Activated CD4-positive, alpha-beta T cell treated with anti-CD3 and anti-CD28 coated beads, Interleukin-2, amount 50 U/mL, for 1 hour (primary cell): ENCODE measurements around the gene KMT2B.

ENCODE experiments used
- DNase-seq: peaks from one replicate; pipeline ENCODE4 v3.0.0-alpha.2; 2020

KMT2B gene

DNA sequence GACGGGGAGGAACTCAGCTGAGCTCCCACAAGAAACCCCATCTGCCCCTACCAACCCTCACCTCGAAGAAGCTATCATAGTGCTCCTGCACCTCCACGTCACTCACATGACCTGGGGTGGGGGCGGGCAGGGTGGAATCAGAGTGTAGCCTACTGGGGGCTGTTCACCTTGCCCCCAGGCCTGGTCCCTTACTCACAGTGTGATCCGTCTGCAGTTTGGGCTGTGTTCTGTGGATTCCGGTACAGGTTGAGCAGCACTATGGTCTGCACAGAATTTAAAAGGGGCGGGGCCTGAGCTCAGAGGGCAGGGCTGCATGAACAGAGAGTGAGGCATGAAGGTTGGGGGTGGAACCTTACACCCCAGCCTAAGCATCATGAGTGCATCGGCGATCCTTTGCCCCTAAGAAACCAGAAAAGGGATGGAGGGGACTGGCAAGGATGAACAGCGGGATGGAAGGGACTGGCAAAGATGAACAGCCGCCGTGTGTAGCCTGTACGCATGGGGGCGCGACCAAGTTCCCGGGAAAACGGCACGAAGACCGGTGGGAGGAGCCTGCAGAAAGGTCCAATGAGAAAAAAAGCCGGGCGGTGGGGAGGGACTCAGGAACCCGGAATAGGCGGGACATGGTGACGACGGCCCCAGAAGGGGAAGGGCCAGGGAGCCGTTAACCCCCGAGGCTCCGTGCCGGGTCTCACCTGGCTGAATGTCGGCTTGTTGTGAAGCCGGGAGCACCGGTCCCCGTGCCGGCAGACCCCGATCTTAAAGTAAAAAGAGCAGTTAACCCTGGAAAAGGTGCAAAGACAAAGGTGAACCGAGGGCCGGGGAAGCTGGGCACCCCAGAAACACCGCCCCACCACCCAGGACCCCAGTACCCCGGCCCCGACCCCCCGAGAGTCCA is 26.9 kb downstream of the KMT2B start:
- DNase-seq, result peak; percentile 90

DNA sequence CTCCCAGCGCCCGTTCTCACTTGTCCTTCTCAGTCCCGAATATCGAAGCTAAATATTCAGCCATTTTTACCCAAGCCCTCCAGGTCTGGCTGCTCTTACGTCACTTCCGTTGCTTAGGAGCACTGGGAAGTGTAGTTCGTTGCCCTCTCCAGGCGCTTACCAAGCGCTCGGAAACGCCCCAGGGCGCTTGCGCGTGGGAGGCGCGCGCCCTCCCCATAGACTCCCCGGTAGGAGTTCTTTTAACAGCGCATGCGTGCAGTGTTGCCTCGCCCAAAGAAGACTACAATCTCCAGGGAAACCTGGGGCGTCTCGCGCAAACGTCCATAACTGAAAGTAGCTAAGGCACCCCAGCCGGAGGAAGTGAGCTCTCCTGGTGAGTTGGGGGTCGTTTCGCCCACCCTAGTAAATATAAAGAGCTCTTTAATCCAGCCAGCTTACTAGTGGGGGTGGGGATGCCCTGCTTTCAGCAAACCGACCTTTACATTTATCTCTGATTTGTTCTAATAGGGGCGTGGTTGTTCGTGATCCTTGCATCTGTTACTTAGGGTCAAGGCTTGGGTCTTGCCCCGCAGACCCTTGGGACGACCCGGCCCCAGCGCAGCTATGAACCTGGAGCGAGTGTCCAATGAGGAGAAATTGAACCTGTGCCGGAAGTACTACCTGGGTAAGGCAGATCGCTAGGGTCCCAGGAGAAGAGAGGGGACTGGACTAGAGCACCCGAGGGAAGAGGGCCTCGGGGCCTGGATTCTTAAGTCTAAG is 27.7 kb downstream of the KMT2B start, which contains the start of the genes PSENEN and U2AF1L4:
TSS of gene PSENEN (plus strand) at position 324 of the 759 bp plus-strand sequence. CDS start at position 604, 280 bp downstream.
TSS of gene U2AF1L4 (minus strand) at position 91 of the 759 bp plus-strand sequence. CDS start at position 64, 27 bp downstream.
- DNase-seq, result peak; percentile 92

DNA sequence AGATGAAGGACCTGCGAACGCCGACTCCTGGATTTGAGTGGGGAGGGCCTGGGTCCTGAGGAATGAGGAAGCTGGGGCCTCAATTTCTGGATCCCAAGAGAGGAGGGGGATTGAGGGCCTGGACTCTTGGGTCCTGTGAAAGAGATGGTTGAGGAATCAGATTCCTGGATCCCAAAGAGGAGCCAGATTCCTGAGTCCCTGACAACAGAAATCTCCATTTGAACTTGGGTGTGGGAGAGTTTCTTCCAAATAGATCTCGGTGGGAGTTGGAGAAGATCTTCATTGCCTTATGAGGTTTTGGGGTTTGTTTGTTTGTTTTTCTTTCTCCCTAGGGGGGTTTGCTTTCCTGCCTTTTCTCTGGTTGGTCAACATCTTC is 28.3 kb downstream of the KMT2B start:
- DNase-seq, result no peak

DNA sequence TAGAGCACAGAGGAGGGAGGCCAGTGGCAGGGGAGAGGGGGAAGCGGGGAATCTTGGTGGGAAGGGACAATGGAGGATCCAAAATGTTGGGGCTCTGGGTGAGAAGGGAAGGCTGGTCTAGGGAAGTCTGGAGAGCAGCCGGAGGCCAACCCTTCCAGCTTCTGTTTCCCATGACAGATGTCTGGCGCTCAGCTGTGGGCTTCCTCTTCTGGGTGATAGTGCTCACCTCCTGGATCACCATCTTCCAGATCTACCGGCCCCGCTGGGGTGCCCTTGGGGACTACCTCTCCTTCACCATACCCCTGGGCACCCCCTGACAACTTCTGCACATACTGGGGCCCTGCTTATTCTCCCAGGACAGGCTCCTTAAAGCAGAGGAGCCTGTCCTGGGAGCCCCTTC is 28.7 kb downstream of the KMT2B start:
- no peak for DNase-seq

DNA sequence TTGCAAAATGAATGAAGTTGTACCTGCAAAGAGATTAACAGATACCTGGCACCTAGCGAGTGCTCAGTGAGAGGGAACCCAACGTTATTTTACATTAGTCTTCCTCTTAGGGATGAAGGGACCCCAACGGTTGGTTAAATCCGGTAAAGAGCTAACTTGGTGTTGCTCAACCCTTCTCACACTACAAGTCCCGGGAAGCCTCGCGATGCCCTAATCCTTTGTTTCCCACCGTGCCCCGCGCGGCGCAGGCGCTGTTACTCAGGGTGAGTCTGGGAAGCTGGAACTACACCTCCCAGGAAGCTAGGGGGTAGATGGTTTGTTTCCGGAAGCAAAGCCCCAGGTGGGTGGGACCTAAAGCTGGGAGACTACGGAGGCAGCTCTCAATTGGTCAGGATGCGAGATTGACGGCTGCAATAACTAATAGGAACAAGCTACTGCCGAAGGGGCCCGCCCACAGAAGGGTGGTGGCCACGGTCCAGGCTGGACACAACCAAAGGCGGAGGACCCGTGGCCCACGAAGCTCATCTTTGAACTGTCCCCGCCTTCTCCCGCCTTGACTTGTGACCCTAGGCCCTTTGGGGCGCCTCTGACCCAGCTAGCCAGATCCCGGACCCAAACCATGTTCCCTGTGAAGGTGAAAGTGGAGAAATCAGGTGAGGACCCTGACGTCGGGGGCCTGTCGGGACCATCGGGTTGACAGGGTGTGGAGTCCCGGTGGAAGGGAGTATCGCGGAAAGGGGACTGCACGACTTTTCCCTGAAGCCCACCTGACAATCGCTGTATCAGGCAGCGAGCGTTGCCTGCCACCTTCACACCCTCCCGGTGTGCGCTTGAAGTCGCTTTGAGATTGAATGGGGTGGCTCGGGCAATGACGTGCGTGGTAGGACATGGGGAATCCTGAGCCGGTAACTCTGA is 30.6 kb downstream of the KMT2B start, which contains the start of gene LIN37:
TSS of gene LIN37 (plus strand) at position 471 of the 915 bp plus-strand sequence. CDS start at position 620, 149 bp downstream.
- peak; percentile 97 for DNase-seq

DNA sequence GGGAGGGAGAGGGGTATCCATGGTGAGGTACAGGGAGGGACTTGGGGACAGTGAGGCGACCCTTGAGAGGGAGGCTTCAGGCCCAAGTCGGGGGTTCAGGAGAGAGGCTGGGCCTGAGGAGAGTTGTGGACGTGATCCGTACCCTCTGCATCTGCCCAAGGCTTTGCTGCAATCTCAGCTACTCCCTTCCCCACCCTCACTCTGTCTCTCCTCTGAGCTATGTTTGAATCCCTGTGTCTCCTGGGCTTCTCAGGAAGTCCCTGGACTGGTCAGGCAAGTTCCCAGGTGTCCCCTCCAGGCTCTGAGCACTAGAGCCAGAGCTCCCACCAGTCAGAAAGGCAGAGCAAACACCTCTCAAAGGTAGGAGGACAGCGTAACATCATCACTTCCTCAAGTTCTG is 32.4 kb downstream of the KMT2B start:
- no peak for DNase-seq

DNA sequence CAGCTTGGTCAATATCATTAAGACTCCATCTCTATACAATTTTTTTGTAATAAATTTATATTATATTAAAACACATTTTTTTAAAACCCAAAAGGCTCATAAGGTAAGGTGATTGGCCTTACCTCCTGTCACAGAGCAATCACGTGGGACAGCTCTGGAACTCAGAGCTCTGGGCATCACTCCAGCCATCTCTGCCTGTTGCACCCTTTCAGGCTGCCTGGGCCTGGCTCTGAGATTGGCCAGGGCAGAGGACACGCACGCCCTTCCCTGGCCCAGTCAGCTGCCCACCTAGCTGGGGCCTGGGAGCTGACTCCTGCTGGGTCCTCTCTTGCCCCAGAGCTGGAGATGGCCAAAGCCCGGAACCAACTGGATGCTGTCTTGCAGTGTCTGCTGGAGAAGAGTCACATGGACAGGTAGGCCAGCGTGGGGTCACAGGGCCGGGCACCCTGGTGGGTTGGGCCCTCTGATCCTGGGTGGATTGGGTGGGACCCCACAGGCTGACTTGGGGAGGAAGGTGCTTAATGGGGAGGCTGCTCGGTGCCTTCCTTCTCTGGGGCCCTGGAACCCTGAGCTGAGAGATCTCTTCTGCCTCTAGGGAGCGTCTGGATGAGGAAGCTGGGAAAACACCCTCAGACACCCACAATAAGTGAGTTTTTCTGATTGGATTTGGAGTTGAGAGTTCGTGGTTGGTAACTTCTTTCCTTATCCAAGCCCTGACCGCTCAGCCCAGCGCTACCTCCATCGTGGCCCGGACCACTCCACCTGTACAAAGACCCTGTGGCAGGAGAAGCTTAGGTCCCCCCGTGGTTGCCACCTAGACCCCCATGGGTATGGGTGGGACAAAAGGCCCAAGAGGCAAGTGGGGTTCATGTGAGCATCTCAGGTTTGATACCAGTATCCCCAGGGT is 34.3 kb downstream of the KMT2B start:
- no peak for DNase-seq

DNA sequence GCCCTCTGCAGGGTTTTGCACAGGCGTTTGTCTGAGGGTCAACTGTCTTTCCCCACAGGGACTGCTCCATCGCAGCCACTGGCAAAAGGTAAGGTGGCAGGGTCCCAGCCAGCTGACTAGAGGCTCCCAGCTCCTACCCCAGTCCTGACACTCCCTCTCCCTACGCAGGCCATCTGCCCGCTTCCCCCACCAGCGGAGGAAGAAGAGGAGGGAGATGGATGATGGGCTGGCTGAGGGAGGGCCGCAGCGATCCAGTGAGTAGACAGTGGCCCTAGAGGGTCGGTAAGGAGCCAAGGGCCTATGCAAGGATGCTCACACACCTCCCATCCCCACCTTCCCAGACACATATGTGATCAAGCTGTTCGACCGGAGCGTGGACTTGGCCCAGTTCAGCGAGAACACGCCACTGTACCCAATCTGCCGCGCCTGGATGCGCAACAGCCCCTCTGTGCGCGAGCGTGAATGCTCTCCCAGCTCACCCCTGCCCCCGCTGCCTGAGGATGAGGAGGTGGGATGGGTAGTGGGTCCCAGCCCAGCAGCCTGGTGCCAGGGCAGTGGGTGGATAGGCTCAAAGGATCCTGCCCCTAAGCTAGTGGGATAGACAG is 35.0 kb downstream of the KMT2B start:
- DNase-seq, result no peak

DNA sequence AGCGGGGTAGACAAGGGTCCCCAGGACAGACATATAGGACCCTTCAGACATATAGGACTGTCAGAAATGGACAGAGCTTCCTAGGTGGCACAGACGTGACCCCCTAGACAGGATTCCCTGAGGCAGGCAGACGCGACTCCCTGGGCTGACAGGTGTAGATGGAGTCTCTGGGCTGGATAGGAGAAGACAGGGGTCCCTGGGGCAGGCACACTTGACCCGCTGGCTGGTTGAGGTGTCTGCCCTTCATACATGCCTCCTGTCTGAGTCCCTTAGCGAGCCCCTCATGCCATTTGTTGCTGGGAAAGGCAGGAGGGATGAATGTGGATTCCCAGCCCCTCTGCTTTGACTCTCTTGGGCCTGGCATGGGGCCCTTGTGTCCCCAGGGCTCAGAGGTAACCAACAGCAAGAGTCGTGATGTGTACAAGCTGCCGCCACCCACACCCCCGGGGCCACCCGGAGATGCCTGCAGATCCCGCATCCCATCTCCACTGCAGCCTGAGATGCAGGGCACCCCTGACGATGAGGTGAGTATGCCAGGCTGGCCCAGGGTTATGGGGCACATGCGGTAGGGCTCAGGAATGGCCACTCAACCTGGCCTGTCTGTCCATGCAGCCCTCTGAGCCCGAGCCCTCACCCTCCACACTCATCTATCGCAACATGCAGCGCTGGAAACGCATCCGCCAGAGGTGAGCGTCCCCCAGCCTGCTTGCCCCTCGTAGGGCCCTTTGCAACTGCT is 36.0 kb downstream of the KMT2B start:
- no peak for DNase-seq

DNA sequence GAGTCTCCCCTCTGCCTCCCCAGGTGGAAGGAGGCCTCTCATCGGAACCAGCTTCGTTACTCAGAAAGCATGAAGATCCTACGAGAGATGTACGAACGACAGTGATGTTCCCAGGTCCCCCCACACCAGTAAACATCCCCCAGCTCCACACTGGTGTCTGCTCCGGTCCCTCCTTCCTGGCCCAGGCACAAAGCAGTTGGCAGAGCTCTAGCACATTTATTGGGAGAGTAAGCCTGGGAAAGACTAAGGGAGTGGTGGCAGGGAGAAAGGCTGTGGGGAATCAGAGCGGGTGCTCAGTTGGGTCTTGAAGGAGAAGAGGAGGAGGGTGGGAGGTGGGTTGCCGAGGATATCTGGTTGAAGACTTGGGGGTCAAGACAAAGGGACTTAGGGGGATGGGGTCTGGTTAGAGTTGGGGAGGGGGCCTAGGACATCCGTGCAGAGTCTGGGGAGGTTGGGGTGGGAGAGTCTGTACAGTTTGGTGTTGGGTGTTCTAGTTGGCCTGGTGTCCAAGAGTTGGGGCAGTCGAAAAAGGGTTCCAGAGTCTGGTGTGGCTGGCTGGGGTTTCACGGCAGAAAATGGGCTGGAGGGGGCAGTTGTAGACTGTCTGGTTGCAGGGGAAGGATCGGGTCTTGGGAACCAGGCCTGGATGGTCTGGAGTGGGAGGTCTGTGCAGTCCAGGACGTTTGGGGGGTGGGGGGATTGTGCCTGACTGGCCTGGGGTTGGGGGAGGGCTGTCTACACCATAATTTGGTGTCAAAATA is 36.7 kb downstream of the KMT2B start:
- DNase-seq, result no peak

DNA sequence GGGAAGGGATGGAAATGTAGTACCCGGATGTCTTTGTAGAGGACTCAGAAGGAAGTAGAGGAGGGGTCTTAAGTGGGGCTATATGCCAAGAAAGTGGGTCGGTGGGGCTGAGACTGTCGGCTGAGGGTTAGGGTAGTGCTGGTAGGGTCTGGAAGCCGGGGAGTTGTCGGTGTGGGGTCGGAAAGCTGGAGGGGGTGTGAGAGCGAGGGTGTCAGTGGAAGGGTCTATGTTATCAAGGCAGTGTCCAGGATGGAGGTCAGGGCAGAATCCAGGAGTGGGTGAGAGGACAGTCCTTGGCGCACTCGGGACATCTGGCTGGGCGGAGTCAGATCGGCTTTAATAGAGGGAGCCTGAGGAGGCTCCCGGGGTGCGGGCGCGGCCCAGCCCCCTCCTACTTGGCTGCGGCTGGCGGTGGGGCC is 37.3 kb downstream of the KMT2B start:
- DNase-seq, result no peak

DNA sequence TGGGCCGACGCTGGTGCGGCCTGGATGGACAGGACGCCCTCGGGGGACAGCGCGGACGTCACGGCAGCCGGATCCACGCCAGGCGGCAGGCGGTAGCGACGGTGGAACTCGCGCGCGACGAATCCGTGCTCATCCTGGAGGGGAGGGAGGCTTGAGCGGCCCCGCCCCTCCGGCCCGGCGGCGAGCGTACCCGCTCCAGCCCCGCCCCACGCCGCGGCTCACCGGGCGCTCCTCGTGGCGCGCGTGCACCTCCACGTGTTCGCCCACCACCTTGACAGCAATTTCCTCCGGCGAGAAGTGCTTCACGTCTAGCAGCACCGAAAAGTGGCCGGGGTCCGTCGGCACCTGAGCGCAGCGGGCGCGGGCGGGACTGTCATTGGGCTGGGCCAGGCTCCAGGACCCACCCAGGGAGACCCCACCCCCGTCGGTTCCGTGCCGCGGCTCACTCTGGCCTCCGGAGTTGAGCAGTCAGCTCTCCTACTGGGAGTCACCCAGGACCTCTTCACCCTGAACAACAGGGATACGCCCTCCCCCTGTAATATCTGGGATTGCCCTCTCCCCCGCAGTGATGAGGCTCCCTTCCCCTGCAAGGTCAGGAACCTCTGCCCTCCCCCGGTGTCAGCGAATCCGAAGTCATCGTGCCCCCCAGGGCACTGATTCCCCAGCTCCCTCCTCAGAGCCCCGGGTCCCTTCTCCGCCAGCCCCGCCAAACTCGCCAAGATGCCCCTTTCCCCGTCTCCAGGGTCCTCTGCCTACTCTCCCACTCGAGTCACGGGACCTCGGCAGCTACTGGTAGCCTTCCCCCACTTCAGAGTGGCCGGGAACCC is 38.0 kb downstream of the KMT2B start:
- DNase-seq, result peak; percentile 54

DNA sequence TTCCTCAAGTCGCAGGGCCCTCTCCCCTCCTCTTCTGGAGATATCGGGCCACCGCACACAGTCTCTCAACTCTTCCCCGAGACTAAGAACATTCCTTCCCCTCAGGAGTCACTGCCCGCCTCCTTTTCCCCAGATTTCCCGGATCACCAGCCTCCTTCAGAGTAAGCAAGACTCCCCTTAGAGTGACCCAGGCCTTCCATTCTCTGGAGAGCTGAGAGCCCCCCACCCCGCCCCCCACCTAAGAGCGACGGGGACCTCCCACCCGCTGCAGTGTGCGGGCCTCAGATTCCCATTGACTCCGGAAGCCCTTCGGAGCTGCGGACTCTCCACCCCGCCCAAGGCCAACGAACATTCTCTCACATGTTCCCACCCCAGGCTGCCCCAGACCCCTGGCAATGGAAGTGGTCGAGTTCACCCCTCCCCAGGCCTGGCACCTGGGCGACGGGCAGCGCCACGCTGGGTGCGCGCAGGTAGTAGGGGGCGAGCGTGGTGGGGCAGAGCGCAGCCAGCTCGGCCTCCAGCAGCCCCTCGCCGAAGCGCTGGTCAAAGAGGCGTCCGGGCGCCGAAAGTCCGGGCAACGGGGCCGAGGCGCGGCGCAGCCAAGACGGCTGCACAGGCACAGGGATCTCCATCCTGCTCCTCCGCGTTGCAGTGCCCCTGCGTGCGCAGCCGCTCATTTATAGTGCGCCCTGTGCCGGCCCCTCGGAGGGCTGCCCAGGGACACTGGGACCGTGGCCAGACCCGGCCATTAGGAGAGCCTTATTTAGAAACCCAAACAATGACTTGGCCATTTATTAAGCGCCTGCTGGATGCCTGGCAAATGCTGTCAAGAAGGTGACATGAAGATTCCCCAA is 38.8 kb downstream of the KMT2B start, which contains the start of gene HSPB6:
TSS of gene HSPB6 (minus strand) at position 653 of the 854 bp plus-strand sequence. CDS start at position 632, 21 bp downstream.
- DNase-seq, result no peak

DNA sequence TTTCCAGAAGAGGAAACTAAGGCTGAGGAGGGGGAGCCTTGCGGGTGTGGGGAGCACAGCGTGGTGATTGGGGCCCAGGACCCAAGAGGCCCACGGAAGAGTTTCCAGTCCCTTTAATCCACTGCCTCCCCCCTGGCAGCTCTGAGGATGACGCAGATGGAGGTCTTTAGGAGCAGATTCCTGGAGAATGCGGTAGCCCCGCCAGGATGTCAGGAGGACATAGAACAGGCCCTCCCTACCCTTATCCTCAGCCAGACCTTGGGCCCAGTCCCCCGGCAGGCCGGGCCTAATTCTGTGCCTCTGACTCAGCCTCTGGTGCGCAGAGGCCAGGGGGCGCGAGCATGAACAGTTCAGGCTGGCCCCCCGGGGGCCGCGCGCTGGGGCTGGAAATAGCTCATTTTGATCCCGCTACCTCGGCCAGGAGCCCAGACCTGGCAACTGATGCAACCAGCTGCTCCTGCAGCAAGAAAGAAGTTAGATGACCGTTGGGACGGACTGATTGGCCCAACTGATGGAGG is 39.5 kb downstream of the KMT2B start:
- no peak for DNase-seq

DNA sequence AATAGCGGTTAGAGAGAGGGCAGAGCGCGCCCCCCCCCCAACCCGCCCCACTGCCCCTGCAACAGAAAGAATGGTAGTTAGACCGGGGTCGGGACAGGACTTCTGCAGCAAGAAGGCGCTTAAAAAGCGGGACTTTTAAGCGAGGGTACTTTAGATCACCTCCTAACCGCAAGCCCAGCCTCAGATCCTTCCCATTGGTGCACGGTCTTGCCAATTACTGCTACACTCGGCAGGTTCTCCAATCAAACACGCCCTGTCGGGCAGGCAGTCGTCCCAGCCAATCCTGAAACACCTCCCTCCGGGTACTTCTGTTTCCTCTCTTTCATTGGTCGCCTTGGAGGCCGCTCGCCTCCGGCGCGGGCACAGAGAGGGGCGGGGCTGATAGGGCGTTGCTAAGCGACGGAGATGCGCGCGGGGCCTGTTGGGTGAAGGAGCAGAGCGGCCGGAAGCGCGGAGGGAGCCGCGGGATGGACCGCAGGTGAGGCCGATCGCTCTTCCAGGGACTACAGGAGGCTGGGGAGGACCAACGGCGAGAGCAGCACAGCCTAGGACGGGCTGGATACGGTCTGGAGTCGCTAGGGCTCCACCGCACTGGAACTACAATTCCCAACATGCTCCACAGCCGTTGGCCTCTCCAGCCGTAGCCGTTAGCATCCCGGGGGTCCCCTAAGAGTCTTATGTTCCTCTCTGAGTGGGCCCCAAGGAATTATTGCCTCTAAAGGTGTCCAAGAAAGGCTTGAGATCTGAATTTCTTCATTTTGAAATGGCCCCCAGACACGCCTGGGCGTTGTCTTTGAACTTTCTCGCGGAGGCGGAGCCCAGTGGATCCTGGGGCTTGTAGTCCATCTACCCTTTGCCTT is 40.2 kb downstream of the KMT2B start, which contains the start of gene PROSER3:
TSS of gene PROSER3 (plus strand) at position 428 of the 860 bp plus-strand sequence. CDS start at position 468, 40 bp downstream.
- peak; percentile 97 for DNase-seq

DNA sequence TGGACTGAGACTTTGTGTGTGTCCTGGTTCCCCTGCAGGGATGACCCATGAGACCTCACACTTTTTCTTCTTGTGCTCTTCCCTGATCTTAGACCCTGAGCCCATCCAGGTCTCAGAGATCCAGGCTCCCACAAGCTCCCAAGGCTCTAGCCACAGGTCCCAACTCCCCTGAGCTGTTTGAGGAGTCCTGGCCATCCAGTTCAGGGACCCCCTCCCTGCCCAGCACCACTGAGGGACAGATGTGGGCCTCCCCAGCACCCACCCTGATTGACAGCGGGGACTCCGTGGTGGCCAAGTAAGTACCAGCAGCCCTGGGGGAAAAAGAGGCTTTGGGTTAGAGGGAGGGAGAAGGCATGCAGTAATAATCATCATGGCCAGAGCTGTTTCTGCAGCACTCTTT is 41.9 kb downstream of the KMT2B start:
- no peak for DNase-seq
